ENCODE data around the gene RC3H2. TPM values are rescaled to one million over a fixed set of nuclear protein-coding genes. Genes with fewer than 3 reads are reported as not detected.

The RC3H2 gene
- total and polyA plus RNA-seq, 2 of the 13 experiments (the other 11 are each of a cell fraction or from before 2014, with no cell fraction given): 21.0 to 36.4 TPM

DNA sequence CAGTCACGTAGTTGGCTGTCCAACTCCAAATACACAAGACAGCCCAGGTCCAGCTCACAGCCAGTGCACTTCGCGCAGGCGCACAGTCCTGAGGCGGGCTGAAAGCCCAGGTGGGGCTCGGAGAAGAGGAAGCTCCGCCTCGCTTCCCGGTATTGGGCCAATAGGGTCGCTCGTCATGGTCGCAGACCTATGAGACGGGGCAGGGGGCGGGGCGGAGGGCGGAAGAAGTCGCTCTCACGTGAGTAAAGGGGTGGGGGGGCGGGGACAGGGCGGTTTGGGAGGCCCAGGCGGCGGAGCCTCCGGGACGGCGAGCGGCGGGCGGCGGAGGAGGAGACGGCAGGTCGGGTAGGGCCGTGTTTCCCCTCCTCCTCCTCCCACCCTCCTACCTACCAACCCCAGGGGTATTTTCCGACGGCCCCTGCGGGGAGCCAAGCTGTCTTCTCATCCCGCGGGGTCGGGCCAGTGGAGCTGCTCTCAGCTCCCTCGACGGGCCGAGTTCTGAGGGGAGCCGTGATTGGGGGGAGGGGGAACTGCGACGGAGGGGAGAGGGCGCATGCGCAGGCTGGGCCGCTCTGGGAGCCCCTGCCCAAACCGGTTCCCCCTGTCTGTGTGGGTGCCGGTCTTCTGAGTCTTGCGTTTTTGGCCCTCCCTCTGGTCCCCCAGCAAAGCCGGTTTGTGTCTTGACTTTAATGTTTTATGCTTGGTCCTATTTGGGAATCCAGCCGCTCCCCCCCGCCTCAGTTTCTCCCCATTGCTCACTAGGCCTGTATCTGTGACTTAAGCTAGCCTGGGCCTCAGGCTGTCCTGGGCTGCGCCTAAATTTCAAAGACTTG is 35.8 kb upstream of the RC3H2 start, which contains the start of gene RABGAP1 (continued):
- no peak for TF ChIP-seq FOXP1 (IDR thresholded peaks at IDR 0.05)
- no peak for TF ChIP-seq FOXP1 (CRISPR knock-in tag; IDR thresholded peaks at IDR 0.05)
- TF ChIP-seq ZBTB37 (CRISPR knock-in tag; IDR thresholded peaks at IDR 0.05): 0 out of 2 replicates have a peak, but pooled peaks have one; percentile 19
- no peak for TF ChIP-seq EEA1 (CRISPR knock-in tag; IDR thresholded peaks at IDR 0.05; ENCODE audit: borderline replicate concordance)
- TF ChIP-seq, protein P1, sequence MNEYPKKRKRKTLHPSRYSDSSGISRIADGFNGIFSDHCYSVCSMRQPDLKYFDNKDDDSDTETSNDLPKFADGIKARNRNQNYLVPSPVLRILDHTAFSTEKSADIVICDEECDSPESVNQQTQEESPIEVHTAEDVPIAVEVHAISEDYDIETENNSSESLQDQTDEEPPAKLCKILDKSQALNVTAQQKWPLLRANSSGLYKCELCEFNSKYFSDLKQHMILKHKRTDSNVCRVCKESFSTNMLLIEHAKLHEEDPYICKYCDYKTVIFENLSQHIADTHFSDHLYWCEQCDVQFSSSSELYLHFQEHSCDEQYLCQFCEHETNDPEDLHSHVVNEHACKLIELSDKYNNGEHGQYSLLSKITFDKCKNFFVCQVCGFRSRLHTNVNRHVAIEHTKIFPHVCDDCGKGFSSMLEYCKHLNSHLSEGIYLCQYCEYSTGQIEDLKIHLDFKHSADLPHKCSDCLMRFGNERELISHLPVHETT (CRISPR knock-in tag; conservative IDR thresholded peaks at IDR 0.05): no peak
- TF ChIP-seq ZFP37 (CRISPR knock-in tag; IDR thresholded peaks at IDR 0.05; ENCODE audit: borderline replicate concordance): no peak
- TF ChIP-seq, protein P2, sequence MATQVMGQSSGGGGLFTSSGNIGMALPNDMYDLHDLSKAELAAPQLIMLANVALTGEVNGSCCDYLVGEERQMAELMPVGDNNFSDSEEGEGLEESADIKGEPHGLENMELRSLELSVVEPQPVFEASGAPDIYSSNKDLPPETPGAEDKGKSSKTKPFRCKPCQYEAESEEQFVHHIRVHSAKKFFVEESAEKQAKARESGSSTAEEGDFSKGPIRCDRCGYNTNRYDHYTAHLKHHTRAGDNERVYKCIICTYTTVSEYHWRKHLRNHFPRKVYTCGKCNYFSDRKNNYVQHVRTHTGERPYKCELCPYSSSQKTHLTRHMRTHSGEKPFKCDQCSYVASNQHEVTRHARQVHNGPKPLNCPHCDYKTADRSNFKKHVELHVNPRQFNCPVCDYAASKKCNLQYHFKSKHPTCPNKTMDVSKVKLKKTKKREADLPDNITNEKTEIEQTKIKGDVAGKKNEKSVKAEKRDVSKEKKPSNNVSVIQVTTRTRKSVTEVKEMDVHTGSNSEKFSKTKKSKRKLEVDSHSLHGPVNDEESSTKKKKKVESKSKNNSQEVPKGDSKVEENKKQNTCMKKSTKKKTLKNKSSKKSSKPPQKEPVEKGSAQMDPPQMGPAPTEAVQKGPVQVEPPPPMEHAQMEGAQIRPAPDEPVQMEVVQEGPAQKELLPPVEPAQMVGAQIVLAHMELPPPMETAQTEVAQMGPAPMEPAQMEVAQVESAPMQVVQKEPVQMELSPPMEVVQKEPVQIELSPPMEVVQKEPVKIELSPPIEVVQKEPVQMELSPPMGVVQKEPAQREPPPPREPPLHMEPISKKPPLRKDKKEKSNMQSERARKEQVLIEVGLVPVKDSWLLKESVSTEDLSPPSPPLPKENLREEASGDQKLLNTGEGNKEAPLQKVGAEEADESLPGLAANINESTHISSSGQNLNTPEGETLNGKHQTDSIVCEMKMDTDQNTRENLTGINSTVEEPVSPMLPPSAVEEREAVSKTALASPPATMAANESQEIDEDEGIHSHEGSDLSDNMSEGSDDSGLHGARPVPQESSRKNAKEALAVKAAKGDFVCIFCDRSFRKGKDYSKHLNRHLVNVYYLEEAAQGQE (IDR thresholded peaks at IDR 0.05; ENCODE audit: borderline replicate concordance in 1 of 2, low read depth in 1 of 2, low read length in 2 of 2): no peak
- TF ChIP-seq SMAD1 (CRISPR knock-in tag; IDR thresholded peaks at IDR 0.05; ENCODE audit: borderline replicate concordance, low read depth): no peak
- TF ChIP-seq KIAA2018 (CRISPR knock-in tag; IDR thresholded peaks at IDR 0.05; ENCODE audit: borderline replicate concordance): no peak
- TF ChIP-seq SIX1 (CRISPR knock-in tag; IDR thresholded peaks at IDR 0.05; ENCODE audit: borderline replicate concordance): no peak
- peak; percentile 87; the same call in 1 of the 2 replicates for TF ChIP-seq NRL (CRISPR knock-in tag; IDR thresholded peaks at IDR 0.05; ENCODE audit: borderline replicate concordance)
- no peak for TF ChIP-seq ISX (CRISPR knock-in tag; conservative IDR thresholded peaks at IDR 0.05)
- no peak for TF ChIP-seq ZNF331 (CRISPR knock-in tag; IDR thresholded peaks at IDR 0.05)
- TF ChIP-seq REXO4 (CRISPR knock-in tag; IDR thresholded peaks at IDR 0.05; ENCODE audit: borderline replicate concordance): no peak
